T-helper 17 cell (primary cell): ENCODE results near the gene DOK5. TPM values are rescaled to one million over a fixed set of nuclear protein-coding genes. Genes with fewer than 3 reads are reported as not detected.

Experiments
- ATAC-seq: fragments of 150-1000 bp; cut with Tn5 transposase; 2 replicates; pipeline ENCODE4 v1.10.0; 2021; ENCODE audit warnings: mild to moderate bottlenecking, moderate library complexity
- DNase-seq, 3 donors: peaks; one replicate each; pipeline versions ENCODE4 v3.0.0 to v3.0.0-alpha.2; 2020 to 2021
- H3K9me3 ChIP-seq: one replicate; pipeline ENCODE4 v1.7.0; 2013; ENCODE audit warnings: low read length, mild to moderate bottlenecking; ENCODE audit not compliant: control insufficient read depth, poor library complexity, severe bottlenecking
- H3K27ac Mint-ChIP-seq: one replicate; pipeline ENCODE4 v1.8.0; 2022; ENCODE audit warnings: mild to moderate bottlenecking, moderate library complexity, mixed read lengths
- H3K27me3 Mint-ChIP-seq: one replicate; pipeline ENCODE4 v1.8.0; 2022; ENCODE audit warnings: mixed read lengths
- H3K36me3 Mint-ChIP-seq: one replicate; pipeline ENCODE4 v1.8.0; 2022; ENCODE audit warnings: low read depth, mixed read lengths
- H3K4me1 Mint-ChIP-seq: one replicate; pipeline ENCODE4 v1.8.0; 2022; ENCODE audit warnings: mild to moderate bottlenecking, mixed read lengths
- H3K4me3 Mint-ChIP-seq: one replicate; pipeline ENCODE4 v1.8.0; 2022; ENCODE audit warnings: mild to moderate bottlenecking, moderate library complexity, mixed read lengths
- total RNA-seq, 4 donors: library from RNA in 2 of 4; stranded (reverse) in 2 of 4; gene quantifications; one replicate each; pipeline ENCODE4 v1.2.3 and lab custom pipeline; 2022 to 2026

Gene DOK5
- total RNA-seq, 2 donors from 2014 or later: not detected

DNA sequence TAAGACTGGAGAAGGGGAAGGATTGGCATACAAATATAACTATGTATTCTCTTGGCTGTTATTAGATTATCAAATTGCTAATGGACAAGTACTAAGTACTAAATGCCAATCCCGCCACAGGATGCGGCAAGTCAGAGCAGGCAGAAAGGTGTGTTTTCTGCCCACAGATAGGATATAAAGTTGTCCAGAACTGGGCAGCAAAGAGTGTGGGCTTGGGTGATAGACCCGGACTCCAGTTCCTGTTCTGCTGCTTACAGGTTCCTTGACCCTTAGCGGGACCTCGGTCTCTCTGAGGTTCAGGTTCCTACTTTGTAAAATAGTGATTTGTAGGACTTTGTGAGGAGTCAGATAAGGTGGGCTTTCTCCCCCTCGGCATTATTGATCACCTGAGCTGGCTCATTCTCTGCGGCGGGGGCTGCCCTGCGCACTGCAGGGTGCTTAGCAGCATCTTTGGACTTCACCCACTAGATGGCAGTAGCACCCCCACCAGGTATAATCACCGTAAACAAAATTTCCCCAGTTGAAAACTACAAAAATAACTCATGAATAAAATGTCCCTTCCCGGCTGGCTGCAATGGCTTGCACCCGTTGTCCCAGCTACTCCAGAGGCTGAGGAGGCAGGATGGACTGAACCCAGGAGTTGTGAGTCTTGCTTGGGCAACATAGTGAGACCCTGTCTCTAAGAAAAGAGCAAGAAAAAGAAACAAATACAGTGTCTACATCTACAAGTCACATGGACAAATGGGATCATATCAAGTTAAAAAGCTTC, 193.1 kb downstream of the DOK5 start:
- no peak overlapping the region for H3K27ac Mint-ChIP-seq
- H3K27me3 Mint-ChIP-seq: peaks cover 62% of the 10 kb centered on the region
- H3K36me3 Mint-ChIP-seq: no peaks in the 10 kb centered on the region
- no peaks in the 10 kb centered on the region for H3K9me3 ChIP-seq
- ATAC-seq: peak; percentile 63
- no peak overlapping the region for H3K4me3 Mint-ChIP-seq
- DNase-seq: peak in 1 of 3 donors; percentile 9
- H3K4me1 Mint-ChIP-seq: peaks cover 2% of the 10 kb centered on the region

DNA sequence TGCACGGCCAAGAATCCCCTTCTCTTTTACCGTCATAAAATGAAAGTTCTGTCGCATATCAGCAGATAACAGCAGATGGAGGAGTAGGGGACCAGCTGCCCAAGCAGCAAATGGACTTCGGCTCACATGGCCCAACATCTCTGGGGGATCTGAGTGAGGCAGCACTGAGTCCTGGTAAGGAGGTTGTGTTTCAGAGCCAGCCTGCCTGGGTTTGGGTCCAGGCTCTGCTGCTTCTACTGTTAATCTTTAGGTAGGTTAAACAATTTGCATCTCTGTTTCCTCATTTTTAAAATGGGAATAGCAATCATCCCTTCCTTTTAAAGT, 193.6 kb downstream of the DOK5 start:
- peaks cover 56% of the 10 kb centered on the region for H3K27me3 Mint-ChIP-seq
- no peaks in the 10 kb centered on the region for H3K9me3 ChIP-seq
- DNase-seq (no peak), ATAC-seq (no peak)
- no peak overlapping the region for H3K27ac Mint-ChIP-seq
- H3K4me1 Mint-ChIP-seq: peaks cover 2% of the 10 kb centered on the region
- no peak overlapping the region for H3K4me3 Mint-ChIP-seq
- no peaks in the 10 kb centered on the region for H3K36me3 Mint-ChIP-seq

DNA sequence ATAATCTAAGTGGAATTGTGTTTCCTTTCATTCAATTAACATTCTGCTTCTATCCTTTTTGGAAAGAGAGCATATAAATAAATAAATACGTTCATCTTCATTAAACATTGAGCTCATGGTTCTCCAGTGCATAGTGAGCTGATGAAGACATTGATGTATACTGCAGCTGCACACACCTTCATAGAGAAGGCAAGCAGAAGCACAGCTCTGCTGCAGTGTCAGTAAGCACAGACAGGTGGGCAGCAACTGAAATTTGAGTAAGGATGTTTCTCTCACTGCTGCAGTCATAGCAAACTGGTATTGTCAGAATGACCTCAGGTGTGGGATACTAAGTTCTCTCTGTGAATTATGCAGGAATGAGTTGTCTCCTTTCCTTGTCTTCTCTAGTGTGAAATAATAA, 202.9 kb downstream of the DOK5 start:
- DNase-seq: no peak
- H3K36me3 Mint-ChIP-seq: no peaks in the 10 kb centered on the region
- H3K9me3 ChIP-seq: no peaks in the 10 kb centered on the region
- H3K4me1 Mint-ChIP-seq: peaks cover 2% of the 10 kb centered on the region
- peaks cover 44% of the 10 kb centered on the region for H3K27me3 Mint-ChIP-seq
- no peak overlapping the region for H3K4me3 Mint-ChIP-seq
- H3K27ac Mint-ChIP-seq: no peak overlapping the region
- ATAC-seq: no peak

DNA sequence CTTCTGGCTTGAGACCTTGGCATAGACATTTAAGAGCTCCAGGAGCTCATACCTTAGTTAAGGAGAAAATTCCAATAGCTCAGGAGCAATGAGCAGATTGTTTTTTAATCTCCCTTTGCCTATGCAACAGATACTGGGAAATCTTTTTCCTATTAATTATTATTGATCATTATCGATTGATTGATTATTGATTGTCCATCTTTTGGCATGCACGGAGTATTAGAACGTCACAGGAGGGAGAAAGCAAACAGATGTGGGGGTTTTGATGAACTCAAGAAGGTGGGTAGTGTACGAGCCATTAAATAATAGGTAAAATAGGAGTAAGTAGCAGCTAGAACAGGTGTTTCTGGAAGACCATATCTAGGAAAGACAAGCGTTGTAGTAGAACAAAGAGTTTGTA, 205.0 kb downstream of the DOK5 start:
- Mint-ChIP-seq H3K27me3 (peaks cover 63% of the 10 kb centered on the region), H3K4me1 (peaks cover 2% of the 10 kb centered on the region), H3K27ac (no peak overlapping the region), H3K4me3 (no peak overlapping the region), H3K36me3 (no peaks in the 10 kb centered on the region)
- DNase-seq (no peak), ATAC-seq (no peak)
- no peaks in the 10 kb centered on the region for H3K9me3 ChIP-seq

DNA sequence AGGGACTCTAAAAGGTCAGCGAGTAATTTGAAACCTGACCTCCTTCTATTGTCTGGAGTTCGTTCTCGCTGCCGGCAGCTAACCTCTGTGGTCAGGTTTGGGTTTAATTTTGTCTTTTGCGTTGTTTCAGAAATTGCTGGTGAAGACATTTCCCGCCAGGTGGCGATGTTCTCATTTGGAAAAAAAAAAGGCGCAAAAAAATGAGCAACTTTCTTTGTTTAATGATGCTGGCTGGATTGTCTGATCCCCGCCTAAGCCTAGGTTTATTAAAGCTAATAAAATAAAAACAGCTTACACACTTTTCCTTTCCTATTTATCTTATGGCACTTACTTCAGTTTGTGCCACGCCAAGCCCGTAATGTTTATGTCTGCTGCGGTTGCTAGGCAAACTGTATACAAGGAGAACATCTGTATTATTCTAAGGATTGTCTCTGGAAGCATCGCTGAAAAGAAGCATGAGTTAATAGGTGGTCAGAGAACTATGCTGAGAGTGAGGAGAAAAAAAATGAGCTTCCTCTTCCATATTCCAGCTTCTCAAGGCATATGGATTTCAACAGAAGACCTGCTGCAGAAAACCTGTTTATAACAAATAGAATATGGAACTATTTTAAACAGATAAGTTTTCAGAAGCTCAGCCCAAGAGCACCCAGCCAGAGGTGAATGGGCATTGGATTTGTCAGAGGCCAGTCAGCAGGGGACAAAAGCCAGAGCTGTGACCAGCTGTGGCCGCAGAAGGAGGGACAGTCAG, 205.7 kb downstream of the DOK5 start:
- no peaks in the 10 kb centered on the region for H3K36me3 Mint-ChIP-seq
- H3K4me1 Mint-ChIP-seq: peaks cover 2% of the 10 kb centered on the region
- ATAC-seq (no peak), DNase-seq (no peak)
- H3K27ac Mint-ChIP-seq: no peak overlapping the region
- H3K9me3 ChIP-seq: no peaks in the 10 kb centered on the region
- H3K27me3 Mint-ChIP-seq: peaks cover 69% of the 10 kb centered on the region
- H3K4me3 Mint-ChIP-seq: no peak overlapping the region

DNA sequence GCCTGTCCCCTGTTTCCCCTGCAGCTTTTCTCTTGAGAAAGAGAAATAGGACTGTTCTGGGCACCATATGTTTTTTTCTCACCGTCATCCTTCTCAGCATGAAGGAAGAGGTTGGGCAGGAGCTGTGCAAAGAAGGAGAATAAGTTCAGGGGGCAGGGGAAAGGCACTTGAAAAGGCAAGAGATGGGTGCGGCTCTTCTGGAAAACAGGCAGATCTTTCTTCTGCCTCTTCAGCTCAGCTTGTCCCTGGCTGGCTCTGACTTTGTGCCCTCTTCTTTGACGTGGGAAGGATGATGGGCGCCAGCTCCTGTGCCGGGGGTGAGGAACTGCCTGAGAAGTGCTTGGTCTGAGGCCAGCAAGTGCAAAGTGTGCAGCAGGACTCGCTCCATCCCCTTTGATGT, 206.5 kb downstream of the DOK5 start:
- Mint-ChIP-seq H3K27me3 (peaks cover 67% of the 10 kb centered on the region), H3K36me3 (no peaks in the 10 kb centered on the region), H3K4me3 (no peak overlapping the region), H3K27ac (no peak overlapping the region), H3K4me1 (peaks cover 2% of the 10 kb centered on the region)
- ATAC-seq (no peak), DNase-seq (no peak)
- H3K9me3 ChIP-seq: no peaks in the 10 kb centered on the region

DNA sequence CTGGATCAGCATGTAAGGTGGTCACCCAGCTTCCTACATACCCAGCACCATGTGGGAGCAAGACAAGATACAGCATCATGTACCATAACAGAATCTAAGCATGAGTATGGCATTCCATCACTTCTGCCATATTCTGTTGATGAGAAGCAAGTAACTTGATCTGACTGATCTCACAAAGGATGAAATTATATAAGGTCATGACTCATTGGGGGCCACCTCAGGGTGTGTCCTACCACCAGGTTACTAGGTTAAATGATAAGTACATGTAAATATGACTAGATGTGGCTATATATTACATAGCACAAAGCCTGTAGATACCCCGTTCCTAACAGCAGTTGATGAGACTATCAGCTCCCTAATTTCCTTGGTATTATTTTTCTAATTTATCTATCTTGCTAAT, 213.1 kb downstream of the DOK5 start:
- Mint-ChIP-seq H3K4me3 (no peak overlapping the region), H3K27ac (no peak overlapping the region), H3K36me3 (no peaks in the 10 kb centered on the region), H3K27me3 (peaks cover 37% of the 10 kb centered on the region), H3K4me1 (no peaks in the 10 kb centered on the region)
- DNase-seq: no peak
- no peaks in the 10 kb centered on the region for H3K9me3 ChIP-seq
- ATAC-seq: no peak

DNA sequence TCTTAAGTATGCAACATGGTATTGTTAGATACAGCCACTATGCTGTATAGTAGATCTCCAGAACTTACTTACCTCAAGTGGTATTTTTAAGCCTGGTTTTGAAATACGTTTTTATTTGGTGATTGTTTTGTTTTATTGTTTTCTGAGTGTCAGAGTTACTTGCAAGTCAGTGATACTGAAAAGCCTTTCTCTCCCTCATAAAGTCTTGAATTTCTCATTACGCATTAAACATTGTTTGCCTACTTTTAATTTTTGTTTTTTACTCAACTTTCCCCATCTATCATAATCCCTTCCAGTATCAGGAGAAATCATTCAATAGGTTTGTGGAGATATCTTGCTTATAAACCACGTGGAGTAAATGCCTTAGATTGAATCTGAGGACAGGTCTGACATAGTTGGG, 214.9 kb downstream of the DOK5 start:
- no peaks in the 10 kb centered on the region for H3K36me3 Mint-ChIP-seq

DNA sequence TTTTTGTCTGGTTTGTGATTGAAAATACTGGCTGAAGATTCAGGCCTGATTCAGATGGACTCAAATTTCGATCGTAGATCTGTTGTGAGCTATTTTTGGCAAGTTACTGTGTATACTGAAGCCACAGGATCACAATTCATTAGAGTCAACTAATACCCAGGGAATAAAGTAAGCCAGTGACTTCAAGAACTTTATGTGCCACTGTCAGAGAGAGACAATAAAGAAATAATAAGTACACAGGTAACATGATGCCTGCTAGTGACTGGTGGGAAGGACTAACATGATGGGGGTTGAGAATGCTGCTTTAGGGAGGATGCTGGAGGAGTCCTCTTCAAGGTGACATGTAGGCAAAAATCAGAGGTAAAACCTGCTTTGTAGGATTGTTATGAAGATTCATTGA, 215.9 kb downstream of the DOK5 start:
- Mint-ChIP-seq H3K27me3 (peaks cover 17% of the 10 kb centered on the region), H3K4me1 (no peaks in the 10 kb centered on the region), H3K4me3 (no peak overlapping the region), H3K27ac (no peak overlapping the region), H3K36me3 (no peaks in the 10 kb centered on the region)
- no peaks in the 10 kb centered on the region for H3K9me3 ChIP-seq
- no peak for DNase-seq
- no peak for ATAC-seq

More for the DNA sequence above, 214.9 kb downstream of the DOK5 start:
- ATAC-seq (no peak), DNase-seq (no peak)
- Mint-ChIP-seq H3K27me3 (peaks cover 26% of the 10 kb centered on the region), H3K27ac (no peak overlapping the region), H3K4me3 (no peak overlapping the region), H3K4me1 (no peaks in the 10 kb centered on the region)
- H3K9me3 ChIP-seq: no peaks in the 10 kb centered on the region

DNA sequence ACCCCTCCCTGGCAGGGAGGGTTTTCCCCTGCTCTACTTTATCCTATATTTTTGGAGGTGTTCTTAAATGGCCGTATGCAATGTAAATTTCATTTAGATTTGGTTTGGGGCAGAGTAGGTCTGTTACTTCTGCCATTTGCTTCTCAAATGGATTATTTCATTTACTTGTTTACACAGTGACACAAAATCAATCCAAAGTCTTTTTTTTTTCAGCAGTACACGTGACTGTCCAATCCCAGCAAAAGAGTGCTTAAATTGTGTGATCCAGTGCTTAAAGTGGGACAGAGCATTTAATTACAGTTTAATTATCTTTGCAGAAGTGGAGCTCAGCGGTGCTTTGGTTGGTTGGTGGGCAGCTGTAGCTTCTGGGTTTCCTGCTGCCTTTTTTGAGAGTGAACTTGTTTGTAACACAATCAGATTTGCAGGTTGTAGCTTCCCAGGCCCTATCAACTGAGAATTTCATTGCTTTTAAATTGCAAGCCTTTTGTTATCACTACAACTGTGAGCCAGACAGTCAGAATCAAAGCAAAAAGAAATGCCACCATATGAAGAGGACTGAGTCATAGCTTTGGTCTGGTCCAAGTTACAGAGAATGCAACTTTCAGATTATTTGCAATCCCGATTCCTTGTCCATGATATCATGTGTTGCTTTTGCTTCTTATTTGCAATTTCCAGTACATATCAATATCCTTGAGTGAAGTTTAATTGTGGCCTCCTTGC, 216.9 kb downstream of the DOK5 start:
- Mint-ChIP-seq H3K27ac (no peak overlapping the region), H3K4me1 (no peaks in the 10 kb centered on the region), H3K27me3 (peaks cover 17% of the 10 kb centered on the region), H3K4me3 (no peak overlapping the region), H3K36me3 (no peaks in the 10 kb centered on the region)
- H3K9me3 ChIP-seq: no peaks in the 10 kb centered on the region
- DNase-seq (no peak), ATAC-seq (no peak)

DNA sequence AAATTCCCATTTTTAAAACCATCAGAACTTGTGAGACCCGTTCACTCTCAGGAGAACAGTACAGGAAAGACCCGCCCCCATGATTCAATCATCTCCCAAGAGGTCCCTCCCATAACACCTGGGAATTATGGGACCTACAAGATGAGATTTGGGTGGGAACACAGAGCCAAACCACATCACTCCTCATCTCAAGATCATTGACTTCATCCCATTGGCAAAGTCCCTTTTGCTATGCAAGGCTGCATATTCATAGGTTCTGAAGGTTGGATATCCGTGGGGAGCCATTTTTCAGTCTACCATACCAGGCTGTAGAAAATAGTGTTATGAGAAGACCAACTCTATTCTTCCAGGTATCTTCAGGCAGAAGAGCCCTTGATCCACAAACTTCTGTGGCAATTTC, 219.1 kb downstream of the DOK5 start:
- Mint-ChIP-seq H3K4me1 (no peaks in the 10 kb centered on the region), H3K4me3 (no peak overlapping the region)
- no peak for ATAC-seq

DNA sequence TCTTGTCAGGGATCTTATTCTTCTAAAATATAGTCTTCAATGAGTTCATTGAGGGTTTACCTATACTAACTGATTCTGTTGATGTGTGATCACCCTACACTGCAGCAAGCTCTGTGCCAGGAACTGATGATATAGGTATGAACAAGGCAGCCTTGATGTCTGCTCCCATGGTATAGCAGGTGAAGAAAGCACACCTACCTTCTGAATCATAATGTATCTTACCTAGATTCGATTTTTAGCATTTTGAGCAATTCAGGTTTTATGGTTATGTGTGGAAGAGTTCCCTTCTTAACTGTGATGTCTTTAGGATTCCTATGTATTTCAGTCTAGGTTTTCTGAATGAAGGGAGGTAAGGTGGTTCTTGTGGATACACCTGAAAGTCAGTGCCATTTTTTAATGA, 223.0 kb downstream of the DOK5 start:
- H3K4me3 Mint-ChIP-seq: no peak overlapping the region
- H3K27me3 Mint-ChIP-seq: peaks cover 5% of the 10 kb centered on the region
- ATAC-seq (no peak), DNase-seq (no peak)
- H3K9me3 ChIP-seq: no peaks in the 10 kb centered on the region
- H3K36me3 Mint-ChIP-seq: no peaks in the 10 kb centered on the region
- no peaks in the 10 kb centered on the region for H3K4me1 Mint-ChIP-seq
- no peak overlapping the region for H3K27ac Mint-ChIP-seq

More for the DNA sequence above, 219.1 kb downstream of the DOK5 start:
- Mint-ChIP-seq H3K27ac (no peak overlapping the region), H3K36me3 (no peaks in the 10 kb centered on the region), H3K27me3 (peaks cover 17% of the 10 kb centered on the region)
- no peak for DNase-seq
- H3K9me3 ChIP-seq: no peaks in the 10 kb centered on the region
